GM21390 (cell line): ENCODE measurements around the gene WNT4.

Source experiments
- ATAC-seq: cut with Tn5 transposase; IDR thresholded peaks from one replicate; pipeline ENCODE4 v1.9.1; 2021; ENCODE audit not compliant: unreplicated experiment

Gene WNT4

GRCh38 chr1:22089134-22089571, 53.7 kb downstream of the WNT4 start:
- ATAC-seq, result no peak

GRCh38 chr1:22088331-22088730, 54.6 kb downstream of the WNT4 start:
- no peak for ATAC-seq

GRCh38 chr1:22080191-22080590, 62.7 kb downstream of the WNT4 start:
- ATAC-seq, result no peak

GRCh38 chr1:22078133-22078532, 64.8 kb downstream of the WNT4 start:
- no peak for ATAC-seq

GRCh38 chr1:22077728-22078127, 65.2 kb downstream of the WNT4 start:
- ATAC-seq, result no peak

GRCh38 chr1:22076346-22076745, 66.6 kb downstream of the WNT4 start:
- ATAC-seq, result no peak

- no peak for ATAC-seq
Observed at GRCh38 chr1:22075718-22076117, 67.2 kb downstream of the WNT4 start.

- ATAC-seq, result no peak
Observed at GRCh38 chr1:22074803-22075202, 68.1 kb downstream of the WNT4 start.

- ATAC-seq, result no peak
Observed at GRCh38 chr1:22071511-22071910, 71.4 kb downstream of the WNT4 start.
